AG04449 (cell line): ENCODE results near the gene SLC38A9.

Experiments
- CTCF ChIA-PET: fragments of 350-600 bp; formaldehyde crosslinking; extraction: SDS; loops from one replicate; lab custom pipeline; 2021; ENCODE audit warnings: antibody characterized with exemption; lab: Yijun Ruan, JAX
- POLR2A ChIA-PET: fragments of 400-600, 350-600 bp; formaldehyde crosslinking; extraction: SDS; loops from one replicate; lab custom pipeline; 2020; ENCODE audit warnings: antibody characterized with exemption, inconsistent platforms; lab: Yijun Ruan, JAX
- DNase-seq: peaks from one replicate; pipeline ENCODE4 v3.0.0-alpha.2; 2010; ENCODE audit warnings: low read depth, low spot score
- H3K4me3 ChIP-seq: 2 replicates; pipeline ENCODE4 v1.5.1; 2011; ENCODE audit warnings: low read depth, mild to moderate bottlenecking, control low read depth, low read length
- TF ChIP-seq, protein P1 (sequence below): IDR thresholded peaks from one replicate; pipeline ENCODE4 v1.5.1; 2011; ENCODE audit warnings: mild to moderate bottlenecking, moderate library complexity, low read length, control low read depth, inconsistent platforms; ENCODE audit not compliant: insufficient read depth; ENCODE audit errors: missing control alignments

The SLC38A9 gene

DNA sequence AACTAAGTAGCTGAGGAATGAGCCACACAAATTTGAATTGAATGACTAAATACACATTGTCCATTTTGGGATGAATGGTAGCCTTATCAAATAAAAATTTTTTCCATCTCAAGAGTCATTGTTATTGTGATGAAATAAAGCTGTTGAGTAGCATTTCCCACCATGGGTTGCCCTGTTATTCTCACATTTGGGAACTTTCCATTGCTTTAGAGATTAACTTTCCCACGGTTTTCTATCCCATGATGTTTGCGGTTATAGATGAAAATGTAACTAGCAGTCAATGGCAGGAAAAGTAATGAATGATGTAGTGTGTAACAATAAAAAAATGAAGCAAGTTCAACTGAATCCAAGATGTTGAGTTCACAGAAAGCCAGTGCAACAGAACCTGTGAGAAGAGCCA, 117.5 kb downstream of the SLC38A9 start:
- ChIA-PET CTCF (no interaction called here), POLR2A (no interaction called here)
- TF ChIP-seq, protein P1, sequence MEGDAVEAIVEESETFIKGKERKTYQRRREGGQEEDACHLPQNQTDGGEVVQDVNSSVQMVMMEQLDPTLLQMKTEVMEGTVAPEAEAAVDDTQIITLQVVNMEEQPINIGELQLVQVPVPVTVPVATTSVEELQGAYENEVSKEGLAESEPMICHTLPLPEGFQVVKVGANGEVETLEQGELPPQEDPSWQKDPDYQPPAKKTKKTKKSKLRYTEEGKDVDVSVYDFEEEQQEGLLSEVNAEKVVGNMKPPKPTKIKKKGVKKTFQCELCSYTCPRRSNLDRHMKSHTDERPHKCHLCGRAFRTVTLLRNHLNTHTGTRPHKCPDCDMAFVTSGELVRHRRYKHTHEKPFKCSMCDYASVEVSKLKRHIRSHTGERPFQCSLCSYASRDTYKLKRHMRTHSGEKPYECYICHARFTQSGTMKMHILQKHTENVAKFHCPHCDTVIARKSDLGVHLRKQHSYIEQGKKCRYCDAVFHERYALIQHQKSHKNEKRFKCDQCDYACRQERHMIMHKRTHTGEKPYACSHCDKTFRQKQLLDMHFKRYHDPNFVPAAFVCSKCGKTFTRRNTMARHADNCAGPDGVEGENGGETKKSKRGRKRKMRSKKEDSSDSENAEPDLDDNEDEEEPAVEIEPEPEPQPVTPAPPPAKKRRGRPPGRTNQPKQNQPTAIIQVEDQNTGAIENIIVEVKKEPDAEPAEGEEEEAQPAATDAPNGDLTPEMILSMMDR, result no peak
- no peak overlapping the region for H3K4me3 ChIP-seq
- no peak for DNase-seq

DNA sequence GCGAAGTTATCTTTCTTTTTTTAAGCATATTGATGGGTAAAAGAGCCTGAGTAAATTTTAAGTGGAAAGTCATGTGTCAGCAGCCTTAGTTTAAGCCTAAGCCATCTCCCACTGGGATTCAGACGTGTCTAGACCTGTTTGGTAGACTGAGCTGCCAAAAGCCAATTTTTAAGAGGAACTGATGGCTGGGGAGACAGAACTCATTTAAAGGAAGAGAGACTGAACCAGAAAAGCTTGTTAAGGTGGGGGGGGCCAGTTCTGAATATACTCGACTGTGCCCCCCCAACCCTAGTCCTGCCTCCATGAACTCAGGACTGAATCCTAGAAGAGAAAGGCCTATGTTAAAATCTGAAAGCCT, 119.0 kb downstream of the SLC38A9 start:
- no peak for DNase-seq
- ChIA-PET POLR2A (no interaction called here), CTCF (interaction anchor here (1.0 kb wide), 1 partner anchor 188 kb away, joined by 3 read pairs; no protein-coding TSS in a partner anchor)
- TF ChIP-seq, protein P1, result no peak
- no peak overlapping the region for H3K4me3 ChIP-seq

DNA sequence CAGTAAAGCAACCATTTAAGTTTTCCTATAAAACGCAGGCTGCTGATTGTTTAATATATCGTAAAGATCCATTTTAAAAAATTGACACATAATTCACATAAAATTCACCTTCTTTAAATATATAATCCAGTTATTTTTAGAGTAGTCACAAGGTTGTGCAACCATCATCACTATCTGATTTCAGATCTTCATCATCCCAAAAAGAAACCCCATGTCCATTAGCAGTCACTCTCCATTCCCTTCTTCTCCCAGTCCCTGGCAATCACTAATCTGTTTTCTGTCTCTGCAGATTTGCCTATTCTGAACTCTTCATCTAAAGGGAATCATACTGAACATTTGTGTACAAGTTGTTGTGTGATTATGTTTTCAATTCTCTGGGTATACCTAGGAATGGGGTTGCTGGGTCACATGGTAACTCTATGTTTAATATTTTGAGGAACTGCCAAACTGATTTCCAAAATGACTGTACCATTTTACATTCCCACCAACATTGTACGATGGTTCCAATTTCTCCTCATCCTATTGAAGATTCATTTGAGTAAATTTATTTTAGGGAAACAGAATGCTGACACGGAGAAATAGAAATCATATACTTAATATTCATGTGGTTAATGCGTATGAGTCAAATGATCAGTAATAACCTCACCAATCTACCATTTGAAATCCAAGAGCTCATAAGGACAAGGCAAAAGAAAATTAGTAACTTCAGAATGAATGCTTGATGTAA, 119.6 kb downstream of the SLC38A9 start:
- POLR2A ChIA-PET, result no interaction called here
- CTCF ChIA-PET, result no interaction called here
- DNase-seq, result no peak
- TF ChIP-seq, protein P1, result no peak
- H3K4me3 ChIP-seq, result no peak overlapping the region

DNA sequence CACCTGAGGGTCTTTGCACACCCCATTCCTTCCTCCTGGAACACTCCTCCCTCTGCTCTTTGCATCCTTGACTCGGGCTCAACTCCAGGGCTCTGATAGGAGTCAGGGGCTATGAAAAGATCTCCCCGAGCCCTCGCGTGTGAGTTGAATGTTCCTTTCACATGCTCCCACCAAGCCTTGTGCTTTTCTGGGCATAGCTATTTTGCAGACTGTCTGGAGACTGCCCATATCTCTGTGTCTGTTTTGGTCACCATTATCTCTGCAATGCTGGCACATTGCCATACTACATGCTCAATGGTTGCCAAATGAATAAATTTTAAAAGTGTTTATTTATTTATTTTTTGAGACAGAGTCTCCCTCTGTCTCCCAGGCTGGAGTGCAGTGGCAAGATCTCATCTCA, 120.4 kb downstream of the SLC38A9 start:
- no peak overlapping the region for H3K4me3 ChIP-seq
- POLR2A ChIA-PET, result no interaction called here
- CTCF ChIA-PET, result interaction anchor here (0.8 kb wide), 1 partner anchor 41 kb away, joined by 3 read pairs; no protein-coding TSS in a partner anchor
- TF ChIP-seq, protein P1, result no peak
- DNase-seq, result no peak

DNA sequence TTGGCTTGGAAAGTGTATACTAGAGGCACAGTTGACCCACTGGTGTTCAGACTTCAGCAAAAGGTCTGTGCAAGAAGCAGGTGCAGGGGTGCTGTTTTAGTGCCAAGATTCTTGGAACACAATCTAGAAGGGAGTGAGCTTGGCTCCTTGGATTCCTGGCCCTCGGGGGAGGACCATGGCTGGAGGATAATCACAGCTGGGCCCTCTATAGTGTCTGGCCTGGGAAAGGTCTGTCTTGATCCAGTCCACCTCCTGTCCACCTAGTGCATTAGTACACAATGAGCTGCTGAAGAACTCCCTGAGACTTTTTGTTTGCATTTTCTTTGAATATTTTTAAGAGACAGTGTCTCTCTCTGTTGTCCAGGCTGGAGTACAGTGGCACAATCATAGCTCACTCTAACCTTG, 126.9 kb downstream of the SLC38A9 start:
- TF ChIP-seq, protein P1, result no peak
- ChIA-PET POLR2A (no interaction called here), CTCF (no interaction called here)
- no peak overlapping the region for H3K4me3 ChIP-seq
- no peak for DNase-seq

DNA sequence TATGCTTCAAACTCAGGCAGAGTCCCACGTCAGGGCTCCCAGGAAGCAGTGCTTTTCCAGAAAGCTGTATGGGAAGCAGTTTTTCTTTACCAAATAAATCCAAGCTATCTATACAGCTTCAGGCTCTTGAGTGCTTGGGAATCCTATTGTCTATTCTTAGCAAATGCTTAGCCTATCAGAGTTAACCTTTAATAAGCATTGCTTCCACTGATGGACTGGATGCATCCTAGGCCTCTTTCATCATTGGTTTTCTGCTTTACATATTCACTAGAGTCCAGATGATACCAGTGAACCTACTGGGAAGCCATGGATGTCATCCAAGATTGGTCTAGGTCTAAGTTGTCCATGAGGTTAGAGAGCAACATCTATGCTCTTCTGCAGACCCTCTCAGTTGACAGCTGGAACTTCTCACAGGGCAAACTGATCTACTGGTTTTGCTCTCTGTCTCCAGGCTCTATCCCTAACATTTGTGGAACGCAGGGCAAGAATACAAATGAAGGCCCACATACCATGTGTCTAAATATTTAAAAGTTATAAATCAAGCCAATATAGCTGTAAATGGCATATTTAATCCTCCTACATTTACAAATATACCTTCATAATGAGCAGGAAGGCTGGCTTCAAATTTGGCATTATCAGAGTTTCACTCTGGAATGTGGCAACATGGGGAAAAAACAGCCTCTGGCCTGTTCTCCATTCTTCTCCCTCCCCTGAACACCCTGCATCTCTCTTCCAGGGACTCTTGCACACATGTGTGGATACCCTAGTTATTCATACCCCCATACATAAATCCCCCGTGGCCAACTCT, 127.5 kb downstream of the SLC38A9 start:
- POLR2A ChIA-PET, result no interaction called here
- TF ChIP-seq, protein P1, result no peak
- H3K4me3 ChIP-seq, result no peak overlapping the region
- CTCF ChIA-PET, result interaction anchor here (0.6 kb wide), 1 partner anchor 12 kb away, joined by 3 read pairs; no protein-coding TSS in a partner anchor
- no peak for DNase-seq
